ENCODE data around the gene DOCK2.

DNA sequence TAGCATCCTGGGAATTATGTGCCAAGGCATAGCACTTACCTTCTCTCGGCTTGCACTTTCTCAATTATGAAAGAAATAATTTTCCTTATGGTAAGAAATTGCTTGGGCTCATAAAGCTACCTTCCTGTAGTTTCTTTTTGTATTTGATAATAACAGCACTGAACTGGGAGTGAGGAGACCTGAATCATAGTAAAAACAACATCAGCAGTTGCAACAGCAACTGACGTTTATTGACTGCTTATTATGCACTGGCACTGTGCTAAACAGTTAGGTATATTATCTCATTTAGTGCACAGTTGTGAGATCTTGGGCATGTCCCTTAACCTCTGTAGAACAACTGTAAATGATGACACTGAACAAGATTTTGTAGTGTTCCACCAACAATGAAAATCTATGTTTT is 135.2 kb downstream of the DOCK2 start:
- TF ChIP-seq, protein P1, sequence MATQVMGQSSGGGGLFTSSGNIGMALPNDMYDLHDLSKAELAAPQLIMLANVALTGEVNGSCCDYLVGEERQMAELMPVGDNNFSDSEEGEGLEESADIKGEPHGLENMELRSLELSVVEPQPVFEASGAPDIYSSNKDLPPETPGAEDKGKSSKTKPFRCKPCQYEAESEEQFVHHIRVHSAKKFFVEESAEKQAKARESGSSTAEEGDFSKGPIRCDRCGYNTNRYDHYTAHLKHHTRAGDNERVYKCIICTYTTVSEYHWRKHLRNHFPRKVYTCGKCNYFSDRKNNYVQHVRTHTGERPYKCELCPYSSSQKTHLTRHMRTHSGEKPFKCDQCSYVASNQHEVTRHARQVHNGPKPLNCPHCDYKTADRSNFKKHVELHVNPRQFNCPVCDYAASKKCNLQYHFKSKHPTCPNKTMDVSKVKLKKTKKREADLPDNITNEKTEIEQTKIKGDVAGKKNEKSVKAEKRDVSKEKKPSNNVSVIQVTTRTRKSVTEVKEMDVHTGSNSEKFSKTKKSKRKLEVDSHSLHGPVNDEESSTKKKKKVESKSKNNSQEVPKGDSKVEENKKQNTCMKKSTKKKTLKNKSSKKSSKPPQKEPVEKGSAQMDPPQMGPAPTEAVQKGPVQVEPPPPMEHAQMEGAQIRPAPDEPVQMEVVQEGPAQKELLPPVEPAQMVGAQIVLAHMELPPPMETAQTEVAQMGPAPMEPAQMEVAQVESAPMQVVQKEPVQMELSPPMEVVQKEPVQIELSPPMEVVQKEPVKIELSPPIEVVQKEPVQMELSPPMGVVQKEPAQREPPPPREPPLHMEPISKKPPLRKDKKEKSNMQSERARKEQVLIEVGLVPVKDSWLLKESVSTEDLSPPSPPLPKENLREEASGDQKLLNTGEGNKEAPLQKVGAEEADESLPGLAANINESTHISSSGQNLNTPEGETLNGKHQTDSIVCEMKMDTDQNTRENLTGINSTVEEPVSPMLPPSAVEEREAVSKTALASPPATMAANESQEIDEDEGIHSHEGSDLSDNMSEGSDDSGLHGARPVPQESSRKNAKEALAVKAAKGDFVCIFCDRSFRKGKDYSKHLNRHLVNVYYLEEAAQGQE (IDR thresholded peaks at IDR 0.05): no peak
- TF ChIP-seq, protein P2, sequence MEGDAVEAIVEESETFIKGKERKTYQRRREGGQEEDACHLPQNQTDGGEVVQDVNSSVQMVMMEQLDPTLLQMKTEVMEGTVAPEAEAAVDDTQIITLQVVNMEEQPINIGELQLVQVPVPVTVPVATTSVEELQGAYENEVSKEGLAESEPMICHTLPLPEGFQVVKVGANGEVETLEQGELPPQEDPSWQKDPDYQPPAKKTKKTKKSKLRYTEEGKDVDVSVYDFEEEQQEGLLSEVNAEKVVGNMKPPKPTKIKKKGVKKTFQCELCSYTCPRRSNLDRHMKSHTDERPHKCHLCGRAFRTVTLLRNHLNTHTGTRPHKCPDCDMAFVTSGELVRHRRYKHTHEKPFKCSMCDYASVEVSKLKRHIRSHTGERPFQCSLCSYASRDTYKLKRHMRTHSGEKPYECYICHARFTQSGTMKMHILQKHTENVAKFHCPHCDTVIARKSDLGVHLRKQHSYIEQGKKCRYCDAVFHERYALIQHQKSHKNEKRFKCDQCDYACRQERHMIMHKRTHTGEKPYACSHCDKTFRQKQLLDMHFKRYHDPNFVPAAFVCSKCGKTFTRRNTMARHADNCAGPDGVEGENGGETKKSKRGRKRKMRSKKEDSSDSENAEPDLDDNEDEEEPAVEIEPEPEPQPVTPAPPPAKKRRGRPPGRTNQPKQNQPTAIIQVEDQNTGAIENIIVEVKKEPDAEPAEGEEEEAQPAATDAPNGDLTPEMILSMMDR (IDR thresholded peaks at IDR 0.05): no peak
- TF ChIP-seq BHLHE40 (IDR thresholded peaks at IDR 0.05; ENCODE audit: low read depth, low read length): no peak
- no peak for TF ChIP-seq JUN (IDR thresholded peaks at IDR 0.05)
- no peak for TF ChIP-seq NR3C1 (IDR thresholded peaks at IDR 0.05)
- no peak for TF ChIP-seq FOSL2 (IDR thresholded peaks at IDR 0.05)
- TF ChIP-seq FOSL2 (CRISPR knock-in tag; IDR thresholded peaks at IDR 0.05): no peak
- TF ChIP-seq JUNB (IDR thresholded peaks at IDR 0.05): no peak
- no peak for TF ChIP-seq RFX5 (IDR thresholded peaks at IDR 0.05)
- no peak for TF ChIP-seq POLR2A (IDR thresholded peaks at IDR 0.05; ENCODE audit: low read length)

All from A549 (cell line).